COR-L47 (cell line): ENCODE data around the gene CPED1.
"Not testable (repeated sequence)": the region's sequence is repeated elsewhere in the genome, so short reads cannot be mapped to it uniquely, and the experiment has no call there.

Experiments used
- DNase-seq: peaks from one replicate; lab custom pipeline; 2025; lab: John Stamatoyannopoulos, UW

CPED1 gene

DNA sequence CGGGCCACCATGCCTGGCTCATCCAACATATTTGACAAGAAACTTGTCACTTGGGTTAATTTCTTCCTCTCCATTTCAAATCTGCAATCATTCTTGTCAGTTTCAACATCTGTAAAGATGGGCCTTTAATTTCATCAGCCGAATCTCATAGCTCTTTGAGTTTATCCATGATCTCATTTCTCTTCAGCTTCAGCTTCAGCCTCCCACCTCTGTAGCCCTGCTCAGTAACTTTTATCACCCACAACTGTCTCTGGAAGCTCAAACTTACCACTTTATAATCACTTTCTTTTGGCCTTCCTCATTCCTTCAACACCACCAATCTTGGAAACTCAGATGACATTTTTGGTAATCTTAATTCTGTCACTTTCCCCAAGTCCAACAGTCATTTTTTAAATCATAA is 83.2 kb downstream of the CPED1 start:
- no peak for DNase-seq

DNA sequence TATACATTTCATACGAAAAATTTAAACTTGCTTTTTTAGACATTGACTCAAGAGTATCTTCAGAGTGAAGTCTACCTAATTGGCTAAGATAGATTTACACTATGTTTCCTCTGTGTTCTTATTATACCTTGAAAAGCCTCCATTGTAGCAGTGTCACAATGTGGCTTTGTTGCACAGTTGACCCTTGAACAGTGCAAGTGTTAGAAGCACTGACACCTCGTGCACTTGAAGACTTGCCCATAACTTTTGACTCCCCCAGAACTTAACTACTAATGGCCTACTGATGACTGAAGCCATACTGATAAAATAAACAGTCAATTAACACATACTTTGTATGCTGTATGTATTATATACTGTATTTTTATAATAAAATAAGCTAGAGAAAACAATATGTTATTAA is 84.3 kb downstream of the CPED1 start:
- no peak for DNase-seq

DNA sequence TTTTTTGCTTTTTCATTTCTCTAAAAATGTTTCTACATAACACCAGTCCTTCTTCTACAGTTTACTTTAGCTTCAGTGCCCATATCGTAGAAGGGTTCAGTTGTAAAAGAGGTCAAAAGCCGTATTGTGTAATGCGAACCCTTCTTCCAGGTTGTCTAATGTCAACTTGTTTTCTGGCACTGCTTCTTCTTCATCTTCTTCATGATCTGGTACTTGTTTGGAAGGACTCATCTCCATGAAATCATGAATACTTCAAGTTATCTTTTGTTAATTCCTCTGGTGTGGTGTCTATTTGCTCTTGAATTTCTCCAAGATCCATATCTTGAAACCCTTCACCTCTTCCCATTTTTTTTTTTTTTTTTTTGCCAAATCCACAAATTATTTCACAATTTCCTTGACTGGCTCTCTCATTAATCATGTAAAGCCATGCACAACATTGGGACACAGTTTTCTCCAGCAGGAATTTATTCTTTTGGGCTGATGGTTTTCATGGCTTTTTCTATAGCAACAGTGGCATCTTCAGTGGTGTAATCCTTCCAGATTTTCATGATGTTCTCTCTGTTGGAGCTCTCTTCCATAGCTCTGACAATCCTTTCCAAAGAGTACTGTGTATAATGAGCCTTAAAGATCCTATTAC is 85.1 kb downstream of the CPED1 start:
- no peak for DNase-seq

DNA sequence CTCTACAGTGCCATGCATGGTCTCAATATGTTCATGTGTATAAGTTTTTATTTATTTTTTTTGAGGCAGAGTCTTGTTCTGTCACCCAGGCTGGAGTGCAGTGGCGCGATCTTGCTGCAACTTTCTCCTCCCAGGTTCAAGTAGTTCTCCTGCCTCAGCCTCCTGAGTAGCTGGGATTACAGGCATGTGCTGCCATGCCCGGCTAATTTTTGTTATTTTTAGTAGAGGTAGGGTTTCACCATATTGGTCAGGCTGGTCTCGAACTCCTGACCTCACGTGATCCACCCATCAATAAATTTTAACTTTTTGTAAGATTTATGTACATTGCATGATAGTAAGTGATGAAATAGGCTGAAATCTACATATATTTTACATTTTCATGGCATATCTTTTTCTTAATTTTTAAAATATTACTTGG is 86.9 kb downstream of the CPED1 start:
- not testable (repeated sequence) for DNase-seq

DNA sequence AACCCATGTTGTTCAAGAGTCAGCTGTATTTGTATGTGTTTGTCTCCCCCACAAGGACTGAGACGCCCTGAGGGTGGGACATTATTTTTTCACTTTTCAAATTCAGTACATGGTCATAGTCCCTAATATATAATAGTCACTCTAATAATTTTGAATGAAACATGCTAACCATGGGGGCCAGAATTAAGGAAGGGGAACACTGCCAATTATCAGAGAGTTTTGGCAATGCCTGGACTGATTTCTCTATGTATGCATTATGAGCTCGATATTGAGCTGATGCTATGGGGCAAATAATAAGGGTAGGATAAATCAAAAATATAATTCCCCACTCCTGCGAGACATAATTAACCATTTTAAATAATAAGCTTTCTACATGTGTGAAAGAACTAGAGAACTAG is 87.4 kb downstream of the CPED1 start:
- no peak for DNase-seq

DNA sequence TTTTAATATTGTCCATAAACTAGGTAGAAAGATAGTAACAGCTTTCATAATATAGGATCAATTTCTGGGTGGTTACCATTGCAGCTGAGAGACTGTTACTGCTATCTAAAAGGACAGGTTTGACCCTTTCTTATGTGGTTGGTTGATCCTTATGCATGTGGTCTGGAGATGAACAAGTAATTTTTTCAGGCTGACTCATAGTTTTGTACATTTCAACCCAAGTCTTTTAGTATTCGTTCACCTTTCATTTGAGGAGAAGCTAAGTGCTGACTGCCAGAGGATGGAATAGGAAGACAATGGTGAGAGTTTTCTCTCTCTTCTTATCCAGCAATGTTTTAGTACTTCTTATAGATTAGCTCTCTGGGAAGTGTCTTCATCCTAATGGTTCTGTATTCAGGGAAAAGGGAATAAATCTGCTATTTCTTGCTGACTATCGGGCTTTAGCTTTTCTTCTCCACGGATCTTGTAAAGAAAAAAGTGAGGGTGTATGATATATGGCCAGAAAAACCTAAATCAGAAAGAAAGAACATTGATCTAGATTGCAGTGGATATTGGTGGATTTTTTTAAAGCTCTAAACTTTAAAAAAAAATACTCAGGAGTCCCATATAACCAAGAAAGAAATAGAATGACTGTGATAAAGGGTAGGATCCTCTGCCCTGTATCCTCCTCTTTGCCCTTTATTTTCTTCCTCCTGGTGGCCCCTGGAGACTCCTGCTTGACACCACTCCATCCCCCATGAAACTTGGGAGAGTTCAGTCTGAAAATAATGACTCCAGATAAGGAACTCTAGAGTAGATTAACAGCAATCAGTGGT is 88.0 kb downstream of the CPED1 start:
- no peak for DNase-seq

DNA sequence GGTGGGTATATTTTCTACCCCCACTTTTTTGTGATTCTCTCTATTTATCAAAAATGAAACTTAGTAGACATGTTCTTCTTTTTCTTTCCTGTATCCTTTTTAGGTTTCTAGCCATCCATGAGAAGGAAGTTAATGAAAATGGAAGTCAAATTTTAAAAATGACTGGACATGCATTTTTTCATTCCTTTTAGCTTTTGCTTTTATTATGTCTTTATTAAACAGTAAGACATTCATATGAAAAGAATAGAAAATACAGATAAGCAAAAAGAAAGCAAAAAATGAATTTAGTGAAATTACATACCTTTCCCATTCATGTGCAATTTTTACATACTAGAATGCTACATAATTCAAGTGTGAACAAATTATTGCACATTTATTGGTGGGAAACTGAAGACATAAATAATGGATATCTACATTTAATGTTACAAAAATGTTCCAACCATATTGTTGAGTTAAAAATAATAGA is 88.7 kb downstream of the CPED1 start:
- DNase-seq, result no peak

DNA sequence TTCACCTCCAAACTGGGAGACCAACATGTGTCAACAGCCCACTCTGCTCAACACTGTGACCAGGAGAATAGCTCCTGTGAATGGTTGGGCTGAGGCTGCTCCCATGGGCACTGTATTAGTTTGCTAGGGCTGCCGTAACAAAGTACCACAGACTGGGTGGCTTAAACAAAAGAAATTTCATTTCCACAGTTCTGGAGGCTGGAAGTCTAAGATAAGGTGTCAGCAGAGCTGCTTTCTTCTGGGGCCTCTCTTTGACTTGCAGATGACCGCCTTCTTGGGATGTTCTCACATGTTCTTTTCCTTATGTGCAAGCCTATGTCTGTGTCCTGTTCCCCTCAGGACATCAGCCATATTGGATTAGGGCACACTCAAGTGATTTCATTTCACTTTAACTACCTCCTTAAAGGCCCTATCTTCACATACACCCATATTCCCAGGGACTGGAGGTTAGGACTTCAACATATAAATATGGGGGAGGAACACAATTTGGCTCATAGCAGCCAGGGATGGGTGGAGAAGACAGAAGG is 90.3 kb downstream of the CPED1 start:
- DNase-seq, result no peak

DNA sequence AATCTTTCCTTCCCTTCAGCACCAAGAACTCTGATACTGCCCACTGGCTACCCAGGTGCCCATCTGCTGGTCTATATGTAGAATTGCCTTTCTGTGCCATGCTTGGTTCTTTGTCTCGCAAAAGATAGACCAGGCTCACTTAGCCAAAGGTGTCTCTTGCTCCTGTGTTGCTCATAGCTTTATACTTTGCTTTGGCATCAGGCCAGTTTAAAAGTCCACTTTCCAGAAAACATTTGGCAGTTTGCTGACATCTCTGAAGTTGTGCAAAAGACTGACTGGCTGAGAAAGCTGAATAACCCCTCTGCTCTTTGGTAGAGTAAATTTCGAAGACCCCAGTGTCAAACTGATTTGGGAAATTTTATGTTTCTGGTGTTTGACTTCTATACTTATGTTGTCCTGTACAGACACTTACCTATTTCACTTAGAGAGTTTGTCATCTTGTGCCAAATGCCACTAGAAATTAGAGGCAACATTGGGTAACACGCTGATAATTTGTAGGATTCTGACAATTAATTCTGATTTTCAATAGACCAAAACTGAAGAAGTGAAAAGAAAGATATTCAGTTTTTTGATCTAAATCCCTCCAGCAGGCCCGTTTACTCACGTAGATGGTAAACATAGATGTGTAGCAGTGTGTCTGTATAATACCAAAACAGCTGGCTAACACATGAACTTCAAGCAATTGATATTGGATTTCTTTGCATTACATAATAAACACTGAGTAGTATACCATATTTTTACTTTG is 91.1 kb downstream of the CPED1 start:
- DNase-seq, result no peak

DNA sequence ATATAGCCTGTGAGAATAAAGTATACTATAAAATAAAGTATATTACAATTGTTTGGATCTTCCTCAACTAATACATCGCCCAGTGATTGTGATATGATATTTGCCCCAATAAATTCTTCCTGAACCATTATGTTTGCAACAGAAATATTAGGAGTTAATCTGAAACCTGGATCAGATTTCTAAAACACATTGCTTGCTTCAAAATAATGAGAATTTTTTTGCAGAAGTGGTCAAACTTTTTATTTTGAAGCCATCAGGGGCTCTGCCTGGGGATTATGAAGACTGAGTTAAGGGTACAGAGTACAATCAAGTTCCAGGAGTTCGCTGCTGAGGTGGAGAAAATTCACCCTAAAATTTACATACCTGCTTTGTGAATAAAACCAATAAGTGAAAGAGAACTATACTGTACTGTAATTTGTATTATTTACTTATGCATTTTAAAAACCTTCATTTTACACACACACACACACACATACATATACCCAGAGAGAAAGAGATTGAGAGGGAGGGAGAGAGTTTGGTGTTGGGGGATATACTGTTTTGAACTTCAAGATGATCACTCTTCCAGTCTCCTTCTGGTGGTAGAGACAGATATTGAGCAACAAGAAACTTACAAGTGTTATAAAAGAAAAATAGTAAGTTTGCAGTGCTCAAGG is 91.9 kb downstream of the CPED1 start:
- DNase-seq, result no peak

DNA sequence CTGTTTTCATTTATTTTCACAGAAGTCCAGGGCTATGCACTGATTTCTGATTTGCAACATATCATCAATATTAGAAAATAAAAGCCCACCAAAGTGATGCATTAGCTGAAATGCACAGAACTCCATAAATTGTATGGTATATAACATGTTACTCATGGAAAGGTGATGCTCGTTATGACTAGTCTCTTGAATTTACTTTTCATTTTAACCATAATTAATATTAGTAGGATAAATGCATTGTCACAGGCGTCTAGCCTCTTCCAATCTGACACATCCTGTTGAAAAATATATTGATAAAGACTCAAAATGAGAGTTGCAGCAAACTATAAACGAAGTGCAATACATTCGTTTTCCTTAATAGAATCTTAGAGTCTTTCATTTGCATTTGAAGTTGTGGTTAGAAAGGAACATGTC is 92.4 kb downstream of the CPED1 start:
- no peak for DNase-seq

DNA sequence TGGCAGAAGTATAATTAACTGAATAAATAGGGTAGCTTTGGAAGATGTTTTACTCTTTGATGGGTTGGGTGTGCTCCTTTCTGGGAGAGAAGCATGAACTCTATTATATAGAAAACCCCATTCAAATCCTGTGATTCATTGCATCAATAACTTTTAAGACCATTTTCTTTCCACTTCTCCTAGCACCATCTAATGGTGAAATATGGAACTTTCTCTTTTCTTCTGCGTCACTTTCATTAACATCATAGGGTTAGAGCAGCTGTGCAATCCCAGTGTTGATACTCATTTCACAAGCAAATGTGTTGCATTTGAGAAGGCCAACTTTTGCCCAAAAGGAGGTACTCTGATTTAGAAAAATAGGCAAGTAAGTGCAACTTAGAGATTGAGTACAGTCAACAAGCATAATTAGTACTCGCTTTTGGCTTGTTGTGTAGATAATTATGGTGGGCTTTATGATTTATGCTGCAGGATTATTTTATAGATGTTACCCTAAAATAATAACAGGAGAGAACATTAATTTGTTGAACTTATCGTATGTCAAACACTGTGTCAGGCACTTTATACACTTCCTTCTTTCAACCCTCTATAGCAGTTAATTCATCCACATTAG is 92.9 kb downstream of the CPED1 start:
- peak; percentile 45 for DNase-seq

DNA sequence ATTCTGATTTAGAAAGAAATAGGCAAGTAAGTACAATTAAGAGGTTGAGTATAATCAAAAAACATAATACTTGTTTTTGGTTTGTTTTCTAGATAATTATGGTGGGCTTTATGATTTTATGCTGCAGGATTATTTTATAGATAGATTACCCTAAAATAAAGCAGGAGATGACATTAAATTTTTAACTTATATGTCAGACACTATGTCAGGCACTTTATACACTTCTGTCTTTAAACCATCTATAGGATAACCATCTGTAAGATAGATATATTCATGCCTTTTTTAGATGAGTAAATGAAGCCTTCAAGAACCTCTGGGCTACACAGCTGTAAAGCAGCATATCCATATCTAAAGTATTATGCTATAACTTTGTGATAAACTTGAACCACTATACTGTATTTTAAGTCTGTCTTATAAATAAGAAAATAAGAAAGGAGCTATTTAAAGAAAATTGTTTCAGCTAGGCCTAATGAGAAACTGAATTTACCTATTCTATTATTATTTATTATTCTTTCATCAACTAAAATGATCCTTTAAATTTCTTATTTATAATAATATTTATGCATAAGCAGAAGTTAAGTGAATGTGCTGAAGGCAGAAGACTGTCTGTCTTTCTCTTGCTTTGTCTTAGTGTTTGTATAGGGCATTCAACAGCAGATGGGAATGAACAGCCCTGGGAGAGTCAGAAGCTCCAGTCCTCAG is 94.0 kb downstream of the CPED1 start:
- DNase-seq, result no peak

DNA sequence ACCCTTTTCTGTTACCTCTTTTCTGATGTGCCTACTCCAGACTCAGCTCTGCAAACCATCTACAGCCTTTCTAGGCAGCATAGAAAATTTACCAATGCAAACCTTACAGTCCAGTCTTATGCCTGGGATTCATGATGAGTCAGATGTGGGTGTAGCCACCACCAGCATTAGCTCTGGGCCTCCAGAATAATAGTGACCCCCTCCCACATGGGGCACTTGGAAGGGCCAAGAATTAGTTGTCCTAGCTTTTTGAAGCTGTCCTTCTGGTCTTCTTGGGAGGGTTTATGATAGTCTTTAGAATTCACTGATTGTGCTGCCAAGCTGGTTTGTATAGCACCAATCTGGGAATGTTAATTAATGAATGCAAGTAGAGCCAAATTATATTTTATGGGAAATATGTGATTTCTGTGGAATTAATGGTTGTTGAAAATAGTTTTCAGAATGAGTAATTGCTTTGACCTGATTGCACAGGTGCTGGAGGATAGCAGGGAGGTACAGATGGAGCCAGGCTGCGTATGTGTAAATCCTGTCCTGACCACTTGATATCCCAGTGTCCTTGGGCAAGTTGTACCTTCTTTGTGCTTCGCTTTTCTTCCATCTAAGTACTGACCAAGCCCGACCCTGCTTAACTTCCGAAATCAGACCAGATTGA is 94.8 kb downstream of the CPED1 start:
- no peak for DNase-seq

DNA sequence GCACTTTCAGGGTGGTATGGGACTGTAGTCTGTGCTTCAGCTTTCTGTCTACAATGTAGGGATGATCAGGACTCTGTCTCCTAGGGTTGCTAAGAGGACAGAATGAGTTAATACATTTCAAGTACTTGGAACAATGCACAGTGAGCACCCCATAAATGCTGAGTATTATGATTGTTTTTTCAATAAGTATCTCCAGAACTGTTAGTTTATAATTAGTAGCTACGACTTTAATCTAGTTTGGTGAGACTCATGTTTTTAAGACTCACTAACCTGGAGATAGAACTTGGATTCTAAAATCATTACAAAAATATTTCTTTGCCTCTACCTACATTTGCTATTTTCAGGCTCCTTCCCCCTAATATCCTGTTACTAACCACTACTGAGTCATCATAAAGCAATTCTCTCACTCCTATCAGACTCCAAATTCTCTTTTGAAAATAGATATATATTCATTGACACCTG is 95.3 kb downstream of the CPED1 start:
- no peak for DNase-seq

DNA sequence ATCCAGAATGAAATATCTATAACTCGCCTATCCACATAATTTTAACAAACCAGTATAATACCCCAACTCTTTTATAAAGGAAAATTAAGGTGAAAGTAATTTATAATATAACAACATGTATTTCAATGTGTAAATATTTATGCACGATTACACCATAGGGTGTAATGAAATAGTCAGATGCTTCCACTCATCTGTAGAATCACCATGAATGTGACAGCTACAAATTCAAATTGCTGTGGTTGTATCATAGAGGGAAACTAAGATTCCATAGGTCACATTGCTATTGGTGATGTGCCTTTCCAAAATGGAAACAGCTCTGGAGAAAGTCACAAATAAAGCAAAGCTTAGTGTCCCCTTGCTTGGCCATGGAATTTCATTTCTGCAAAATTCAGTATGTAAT is 95.7 kb downstream of the CPED1 start:
- DNase-seq, result no peak

DNA sequence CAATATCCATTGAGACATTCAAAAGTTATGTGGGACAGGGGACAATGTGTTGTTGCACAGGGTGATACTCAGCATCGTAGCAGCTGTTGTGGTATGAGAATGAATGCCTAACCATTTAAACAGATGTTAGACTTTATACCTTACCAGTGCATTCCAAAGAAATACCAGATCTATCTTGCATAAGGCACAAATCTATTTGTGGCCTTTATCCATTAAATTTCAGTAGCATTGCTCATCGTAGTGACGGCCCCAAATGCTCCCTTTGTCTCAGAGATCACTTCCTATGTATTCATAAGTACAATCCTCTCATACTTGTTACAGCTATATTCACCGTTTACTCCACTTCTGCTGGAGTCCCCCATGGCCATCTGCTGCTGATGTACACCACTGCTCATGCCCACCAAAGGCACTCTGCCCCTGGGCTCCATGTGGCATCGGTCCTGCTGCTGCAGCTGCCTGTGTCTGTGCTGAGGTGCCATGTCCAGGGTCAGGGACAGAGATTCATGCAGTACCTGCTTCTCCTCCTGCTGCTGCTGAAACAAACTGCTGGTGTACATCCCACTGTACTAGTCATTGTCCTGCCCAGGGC is 96.3 kb downstream of the CPED1 start:
- no peak for DNase-seq

DNA sequence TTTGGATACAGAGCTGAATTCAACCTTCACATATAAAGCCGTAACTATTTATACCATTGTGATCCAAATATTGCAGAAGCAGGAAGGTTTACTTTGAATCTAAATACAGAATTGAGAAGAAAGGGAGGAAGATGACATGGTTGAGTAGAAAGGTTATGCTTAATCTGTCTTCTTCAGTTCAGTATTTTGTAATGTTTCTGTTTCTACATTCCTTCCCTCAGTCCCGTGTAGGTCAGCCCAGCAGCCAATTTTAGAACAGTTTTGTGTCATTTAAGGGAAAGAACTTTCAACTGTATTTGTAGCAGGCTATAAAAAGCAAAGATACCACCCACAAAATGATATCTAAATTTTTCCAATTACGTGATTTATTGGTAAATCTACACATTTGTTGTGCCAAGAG is 97.4 kb downstream of the CPED1 start:
- DNase-seq, result no peak

DNA sequence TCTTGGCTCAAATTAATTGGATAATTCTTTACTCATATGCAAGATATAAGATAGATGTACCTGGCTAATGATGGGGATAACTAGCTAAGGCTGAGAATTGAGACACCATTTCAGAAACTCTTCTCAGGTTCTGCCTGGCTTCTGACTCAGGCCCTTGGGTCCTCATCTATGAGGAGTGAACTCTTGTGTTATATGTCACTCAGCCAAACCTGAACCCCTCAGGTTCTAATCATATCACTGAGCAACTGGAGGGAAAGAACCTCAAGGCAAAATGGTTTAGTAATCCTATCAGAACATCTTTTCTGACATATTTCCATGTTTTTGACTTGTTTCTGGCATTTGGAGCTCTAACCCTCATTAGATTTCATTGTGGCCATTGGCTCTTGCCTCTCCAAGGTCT is 100.4 kb downstream of the CPED1 start:
- no peak for DNase-seq

DNA sequence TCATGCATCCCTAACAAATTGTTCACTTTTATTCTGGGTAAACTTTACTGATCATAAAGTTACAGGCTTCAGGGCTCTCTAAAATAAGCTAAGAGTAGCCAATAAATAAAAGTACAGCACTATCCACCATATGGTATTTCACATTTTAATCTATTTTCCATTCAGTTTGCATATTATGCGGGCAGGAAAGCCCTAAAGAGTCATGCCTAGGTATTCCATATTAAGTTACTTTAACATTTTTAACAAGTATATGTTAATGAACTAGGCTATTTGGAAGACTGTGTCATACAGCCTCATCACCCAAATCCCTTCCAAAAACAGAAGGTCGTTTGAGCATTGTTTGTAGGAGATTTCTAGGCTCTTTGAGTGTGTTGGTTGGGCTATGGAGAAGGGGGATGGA is 106.3 kb downstream of the CPED1 start:
- no peak for DNase-seq
